ENCODE measurements around the gene TSHZ2. TPM values are rescaled to one million over a fixed set of nuclear protein-coding genes. Genes with fewer than 3 reads are reported as not detected.

Gene TSHZ2
- total and polyA plus RNA-seq, 2 of the 4 experiments (the other 2 are of a cell fraction), result under 0.01 to 0.02 TPM

DNA sequence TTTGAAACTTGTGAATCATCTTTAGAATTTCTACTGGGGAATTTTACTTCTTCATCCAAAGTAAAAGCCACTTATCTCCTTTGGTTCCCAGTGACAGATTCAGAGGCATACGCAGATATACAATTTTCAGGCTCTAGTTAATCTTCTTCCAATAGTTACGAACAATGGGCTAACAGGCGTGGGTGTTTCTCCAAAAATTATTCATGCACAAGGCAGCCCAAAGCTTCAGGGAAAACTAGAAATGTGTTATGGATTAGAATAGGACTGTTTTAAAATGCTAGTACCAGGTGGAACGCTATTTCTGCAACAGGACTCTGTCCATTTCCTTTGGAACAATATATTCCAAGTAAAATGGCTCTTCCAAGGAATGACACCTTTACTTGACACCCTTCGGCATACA is 519.3 kb downstream of the TSHZ2 start:
- intact Hi-C loops (cut with micrococcal nuclease) (no loop called here), dilution Hi-C loops (cut with HindIII; ENCODE audit: low sequenced_read_pairs, unreplicated experiment) (no loop called here), in situ Hi-C loops (cut with MboI; ENCODE audit: low sequenced_read_pairs) (no loop called here)
- H3K27ac ChIP-seq (ENCODE audit: insufficient read depth, low read length), result no peak overlapping the region
- no peak overlapping the region for H3K9ac ChIP-seq (ENCODE audit: low read depth, low read length)
- H3K27me3 ChIP-seq (ENCODE audit: control insufficient read depth, insufficient read depth, low read length), result no peaks in the 10 kb centered on the region
- no peak overlapping the region for H2BK120ac ChIP-seq (ENCODE audit: low read depth, low read length)
- H4K8ac ChIP-seq (ENCODE audit: low read depth in 2 of 2, low read length in 2 of 2), result no peak overlapping the region
- WGBS, 2 experiments (ENCODE audit: extremely low coverage in 2 of 2, insufficient read length in 1 of 2), result no CpG with 5 or more reads among the region's 5 CpGs
- ATAC-seq (ENCODE audit: low read depth), result no peak
- no peak overlapping the region for H2AFZ ChIP-seq (replicated peaks; ENCODE audit: low read length, poor library complexity)
- ChIA-PET POLR2A (ENCODE audit: unreplicated experiment) (no interaction called here), CTCF (no interaction called here)
- no peak overlapping the region for H3K4ac ChIP-seq (ENCODE audit: low read depth, low read length)
- no peak overlapping the region for H3K4me2 ChIP-seq (ENCODE audit: low read depth, low read length)
- H2AK9ac ChIP-seq (replicated peaks; ENCODE audit: low read depth, low read length, poor library complexity), result no peak overlapping the region
- H3K4me1 ChIP-seq (ENCODE audit: control insufficient read depth, insufficient read depth, low read length), result no peaks in the 10 kb centered on the region
- H3K79me1 ChIP-seq (ENCODE audit: low read depth in 1 of 2, low read length in 2 of 2), result no peaks in the 10 kb centered on the region
- no TSS peak for BruUV-seq (replicated peaks)
- TF ChIP-seq RFX5 (IDR thresholded peaks at IDR 0.05; ENCODE audit: low read depth, low read length) (no peak), CHD1 (IDR thresholded peaks at IDR 0.05; ENCODE audit: low read depth, low read length) (no peak), CEBPB (IDR thresholded peaks at IDR 0.05; ENCODE audit: low read depth, low read length) (no peak), RCOR1 (IDR thresholded peaks at IDR 0.05; ENCODE audit: insufficient replicate concordance, low read length) (no peak), NFE2L2 (IDR thresholded peaks at IDR 0.05; ENCODE audit: low read depth, low read length) (no peak), MXI1 (IDR thresholded peaks at IDR 0.05; ENCODE audit: borderline replicate concordance, low read depth, low read length) (no peak), MAFK (IDR thresholded peaks at IDR 0.05; ENCODE audit: low read depth, low read length) (no peak), FOS (IDR thresholded peaks at IDR 0.05; ENCODE audit: low read depth, low read length) (no peak), BHLHE40 (IDR thresholded peaks at IDR 0.05; ENCODE audit: low read depth, low read length) (no peak), RAD21 (IDR thresholded peaks at IDR 0.05; ENCODE audit: low read length) (no peak), POLR2A (IDR thresholded peaks at IDR 0.05; ENCODE audit: low read depth, low read length) (no peak), MAZ (IDR thresholded peaks at IDR 0.05; ENCODE audit: borderline replicate concordance, low read depth, low read length) (no peak), SMC3 (IDR thresholded peaks at IDR 0.05; ENCODE audit: low read depth, low read length) (no peak)
- TF ChIP-seq, protein P1, sequence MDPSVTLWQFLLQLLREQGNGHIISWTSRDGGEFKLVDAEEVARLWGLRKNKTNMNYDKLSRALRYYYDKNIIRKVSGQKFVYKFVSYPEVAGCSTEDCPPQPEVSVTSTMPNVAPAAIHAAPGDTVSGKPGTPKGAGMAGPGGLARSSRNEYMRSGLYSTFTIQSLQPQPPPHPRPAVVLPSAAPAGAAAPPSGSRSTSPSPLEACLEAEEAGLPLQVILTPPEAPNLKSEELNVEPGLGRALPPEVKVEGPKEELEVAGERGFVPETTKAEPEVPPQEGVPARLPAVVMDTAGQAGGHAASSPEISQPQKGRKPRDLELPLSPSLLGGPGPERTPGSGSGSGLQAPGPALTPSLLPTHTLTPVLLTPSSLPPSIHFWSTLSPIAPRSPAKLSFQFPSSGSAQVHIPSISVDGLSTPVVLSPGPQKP (IDR thresholded peaks at IDR 0.05; ENCODE audit: borderline replicate concordance, low read depth, low read length), result no peak
- TF ChIP-seq, protein P2, sequence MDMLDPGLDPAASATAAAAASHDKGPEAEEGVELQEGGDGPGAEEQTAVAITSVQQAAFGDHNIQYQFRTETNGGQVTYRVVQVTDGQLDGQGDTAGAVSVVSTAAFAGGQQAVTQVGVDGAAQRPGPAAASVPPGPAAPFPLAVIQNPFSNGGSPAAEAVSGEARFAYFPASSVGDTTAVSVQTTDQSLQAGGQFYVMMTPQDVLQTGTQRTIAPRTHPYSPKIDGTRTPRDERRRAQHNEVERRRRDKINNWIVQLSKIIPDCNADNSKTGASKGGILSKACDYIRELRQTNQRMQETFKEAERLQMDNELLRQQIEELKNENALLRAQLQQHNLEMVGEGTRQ (IDR thresholded peaks at IDR 0.05; ENCODE audit: low read depth, low read length), result no peak
- TF ChIP-seq, protein P3, sequence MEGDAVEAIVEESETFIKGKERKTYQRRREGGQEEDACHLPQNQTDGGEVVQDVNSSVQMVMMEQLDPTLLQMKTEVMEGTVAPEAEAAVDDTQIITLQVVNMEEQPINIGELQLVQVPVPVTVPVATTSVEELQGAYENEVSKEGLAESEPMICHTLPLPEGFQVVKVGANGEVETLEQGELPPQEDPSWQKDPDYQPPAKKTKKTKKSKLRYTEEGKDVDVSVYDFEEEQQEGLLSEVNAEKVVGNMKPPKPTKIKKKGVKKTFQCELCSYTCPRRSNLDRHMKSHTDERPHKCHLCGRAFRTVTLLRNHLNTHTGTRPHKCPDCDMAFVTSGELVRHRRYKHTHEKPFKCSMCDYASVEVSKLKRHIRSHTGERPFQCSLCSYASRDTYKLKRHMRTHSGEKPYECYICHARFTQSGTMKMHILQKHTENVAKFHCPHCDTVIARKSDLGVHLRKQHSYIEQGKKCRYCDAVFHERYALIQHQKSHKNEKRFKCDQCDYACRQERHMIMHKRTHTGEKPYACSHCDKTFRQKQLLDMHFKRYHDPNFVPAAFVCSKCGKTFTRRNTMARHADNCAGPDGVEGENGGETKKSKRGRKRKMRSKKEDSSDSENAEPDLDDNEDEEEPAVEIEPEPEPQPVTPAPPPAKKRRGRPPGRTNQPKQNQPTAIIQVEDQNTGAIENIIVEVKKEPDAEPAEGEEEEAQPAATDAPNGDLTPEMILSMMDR (conservative IDR thresholded peaks at IDR 0.05; ENCODE audit: low read depth, low read length), result no peak
- no peak overlapping the region for H2BK20ac ChIP-seq (ENCODE audit: low read depth, low read length)
- H4K20me1 ChIP-seq (ENCODE audit: insufficient read depth, low read length), result no peaks in the 10 kb centered on the region
- H3K9me3 ChIP-seq (ENCODE audit: control insufficient read depth, insufficient read depth, low read length), result no peaks in the 10 kb centered on the region
- no peak overlapping the region for H3K18ac ChIP-seq (ENCODE audit: low read depth, low read length)
- H3K9me1 ChIP-seq (ENCODE audit: insufficient read depth, low read length), result no peaks in the 10 kb centered on the region
- H2BK15ac ChIP-seq (ENCODE audit: low read depth, low read length), result no peak overlapping the region
- H2AK5ac ChIP-seq (ENCODE audit: low read depth, low read length), result no peak overlapping the region
- H3K23ac ChIP-seq (ENCODE audit: low read depth, low read length), result no peak overlapping the region
- H2BK5ac ChIP-seq (ENCODE audit: low read depth, low read length, poor library complexity, severe bottlenecking), result no peak overlapping the region
- H4K5ac ChIP-seq (ENCODE audit: low read depth, low read length), result no peak overlapping the region
- no peak for DNase-seq
- H3K14ac ChIP-seq (replicated peaks; ENCODE audit: low read depth, low read length), result no peak overlapping the region
- no peak overlapping the region for H3K56ac ChIP-seq (ENCODE audit: extremely low read depth, insufficient read depth, low read length)
- H3K36me3 ChIP-seq (ENCODE audit: control insufficient read depth, insufficient read depth, low read length), result no peaks in the 10 kb centered on the region
- H3K4me3 ChIP-seq (ENCODE audit: insufficient read depth, low read depth, low read length), result no peak overlapping the region
- no peak overlapping the region for H4K91ac ChIP-seq (ENCODE audit: insufficient read depth, low read depth, low read length)

All from IMR-90 (cell line).